ENCODE data around the gene CCDC102B.

GRCh38 chr18:68800075-68800474, 2.2 kb downstream of the CCDC102B start:
- no peak for TF ChIP-seq CTCF (IDR thresholded peaks at IDR 0.05)
- TF ChIP-seq POLR2A (IDR thresholded peaks at IDR 0.05), result no peak
